ENCODE data around the gene TEC. TPM values are rescaled to one million over a fixed set of nuclear protein-coding genes. Genes with fewer than 3 reads are reported as not detected.

TEC gene
- total RNA-seq, result 0.65 and 1.1 TPM in 2 replicates

DNA sequence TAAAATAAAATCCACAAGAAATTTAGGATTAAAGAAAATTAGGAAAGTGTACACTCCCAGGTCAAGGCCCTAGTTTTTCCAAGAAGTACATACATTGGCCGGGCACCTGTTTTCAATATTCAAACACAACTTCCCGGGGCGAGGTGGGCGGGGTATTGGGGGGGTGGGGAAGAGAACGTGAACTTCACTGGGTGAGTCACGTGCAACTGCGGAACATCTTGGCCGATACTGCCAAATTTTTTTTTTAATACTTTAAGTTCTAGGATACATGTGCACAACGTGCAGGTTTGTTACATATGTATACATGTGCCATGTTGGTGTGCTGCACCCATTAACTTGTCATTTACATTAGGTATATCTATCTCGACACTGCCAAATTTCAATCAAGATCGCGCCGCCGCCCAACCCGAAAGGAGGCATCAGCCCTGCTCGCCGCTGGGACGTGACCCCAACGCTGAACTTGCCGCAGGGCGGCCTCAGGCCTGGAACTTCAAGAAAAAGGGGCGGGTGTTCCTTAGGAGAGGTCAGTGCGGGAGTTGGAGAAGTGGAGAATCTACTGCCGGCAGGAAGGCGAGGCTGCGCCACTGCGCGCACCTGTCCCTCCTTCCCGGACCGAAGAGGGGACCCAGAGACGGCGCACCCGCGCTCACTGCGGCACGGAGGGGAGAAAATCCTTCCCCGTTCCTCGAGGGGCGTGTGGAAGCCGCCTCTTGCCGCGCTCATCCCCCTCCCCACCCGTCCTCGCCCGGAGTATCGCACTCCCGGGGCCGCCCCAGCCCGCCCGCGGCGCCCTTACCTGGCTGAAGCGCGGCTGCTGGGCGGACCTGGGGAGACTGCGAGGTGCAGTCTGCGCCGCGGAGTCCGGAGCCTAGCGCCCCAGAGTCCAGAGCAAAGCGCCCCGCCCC, at the start of gene TEC:
Gene TEC (minus strand): TSS at position 883 of the 905 bp plus-strand sequence. CDS start 41,224 bp downstream, outside the sequence.

DNA sequence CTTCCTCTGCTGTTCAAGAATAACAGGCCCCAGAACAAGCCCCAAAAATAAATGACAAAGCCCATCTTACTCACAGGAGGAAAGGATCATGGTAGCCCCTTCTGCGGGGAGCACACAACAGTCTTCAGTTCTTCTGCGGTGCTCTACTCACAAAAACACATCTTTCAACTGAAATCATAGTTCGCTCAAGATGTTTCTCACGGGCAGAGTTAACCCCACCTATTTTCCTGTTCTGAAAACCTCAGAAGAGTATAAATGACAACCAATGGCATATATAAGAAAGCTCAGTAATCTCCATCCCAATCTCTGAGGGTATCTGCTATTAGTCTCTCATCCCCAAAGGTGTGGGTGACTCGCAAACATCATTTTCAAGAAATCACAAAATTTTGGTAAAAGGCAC, 135.6 kb downstream of the TEC start, which contains the start of gene TXK:
Gene TXK (minus strand): TSS at position 170 of the 400 bp plus-strand sequence. CDS start 80 bp downstream, at position 90.

Small RNA genes within 50 kb of the gene (small RNA-seq; reads per million reads assigned to genes)
- gene RF00019, result not detected
- not detected for gene RF00026
- gene RNU6-838P, result not detected

Other genes starting within 250 kb of the TEC start
- 0.38 TPM in 1 of 2 replicates, not detected in the other for gene TXK, start 135.6 kb downstream of the TEC start, total RNA-seq
- gene SLAIN2, start 71.7 kb upstream of the TEC start, total RNA-seq, result 38.2 and 52.4 TPM in 2 replicates
- under 0.01 and 0.10 TPM in 2 replicates for gene SLC10A4, start 213.5 kb upstream of the TEC start, total RNA-seq
- 0.19 TPM in 1 of 2 replicates, not detected in the other for gene ZAR1, start 220.4 kb upstream of the TEC start, total RNA-seq